ENCODE results near the gene SOX6. TPM values are rescaled to one million over a fixed set of nuclear protein-coding genes. Genes with fewer than 3 reads are reported as not detected.
A peak's percentile ranks its signal among the peaks of the same experiment; 100 is the strongest.

The SOX6 gene
- total and polyA plus RNA-seq, 12 donors = 0.71 to 13.9 (median 6.7) TPM

GRCh38 chr11:16240687-16241086 is 115.7 kb downstream of the SOX6 start:
- H3K4me3 ChIP-seq = no peak overlapping the region
- H3K27me3 ChIP-seq = no peaks in the 10 kb centered on the region
- no peak for TF ChIP-seq CTCF (IDR thresholded peaks at IDR 0.05)
- TF ChIP-seq POLR2A (IDR thresholded peaks at IDR 0.05) = no peak
- intact Hi-C loops (cut with DNase I) = no loop called here
- WGBS, 4 donors = 96 to 100% (median 99%) methylated on average over 1 of the region's 1 CpG
- no peaks in the 10 kb centered on the region for H3K4me1 ChIP-seq (replicated peaks in 1 of 2)
- DNase-seq = no peak
- H3K27ac ChIP-seq = no peak overlapping the region
- H3K36me3 ChIP-seq (replicated peaks in 1 of 2) = no peaks in the 10 kb centered on the region
- H3K9me3 ChIP-seq (replicated peaks in 1 of 3) = peaks cover 0 to 8% (median 0%) of the 10 kb centered on the region in 3 donors

GRCh38 chr11:16239141-16240105 is 116.9 kb downstream of the SOX6 start:
- TF ChIP-seq CTCF (IDR thresholded peaks at IDR 0.05) (no peak), POLR2A (IDR thresholded peaks at IDR 0.05) (no peak)
- H3K27ac ChIP-seq = no peak overlapping the region
- intact Hi-C loops (cut with DNase I) = no loop called here
- no peak for DNase-seq
- H3K36me3 ChIP-seq (replicated peaks in 1 of 2) = no peaks in the 10 kb centered on the region
- no peaks in the 10 kb centered on the region for H3K4me1 ChIP-seq (replicated peaks in 1 of 2)
- 47 to 60% (median 55%) methylated on average over 7 of the region's 7 CpGs for WGBS, 4 donors
- no peaks in the 10 kb centered on the region for H3K27me3 ChIP-seq
- H3K4me3 ChIP-seq = no peak overlapping the region
- H3K9me3 ChIP-seq (replicated peaks in 1 of 3) = no peaks in the 10 kb centered on the region

GRCh38 chr11:16226245-16226644 is 130.1 kb downstream of the SOX6 start:
- no peaks in the 10 kb centered on the region for H3K4me1 ChIP-seq (replicated peaks in 1 of 2)
- no peaks in the 10 kb centered on the region for H3K36me3 ChIP-seq (replicated peaks in 1 of 2)
- no peak overlapping the region for H3K4me3 ChIP-seq
- no peak for TF ChIP-seq CTCF (IDR thresholded peaks at IDR 0.05)
- no peak for TF ChIP-seq POLR2A (IDR thresholded peaks at IDR 0.05)
- peak in 6 of 7 donors; percentile 22 to 61 (median 30) for DNase-seq
- no peaks in the 10 kb centered on the region for H3K9me3 ChIP-seq (replicated peaks in 1 of 3)
- WGBS, 4 donors = 43 to 73% (median 68%) methylated on average over 3 of the region's 3 CpGs
- no peaks in the 10 kb centered on the region for H3K27me3 ChIP-seq
- intact Hi-C loops (cut with DNase I) = no loop called here
- no peak overlapping the region for H3K27ac ChIP-seq

- no peak for DNase-seq
- intact Hi-C loops (cut with DNase I) = no loop called here
These were observed 130.7 kb downstream of the SOX6 start for GRCh38 chr11:16225623-16226022.

More at GRCh38 chr11:16225623-16226022, 130.7 kb downstream of the SOX6 start:
- H3K4me1 ChIP-seq (replicated peaks in 1 of 2) = no peaks in the 10 kb centered on the region
- H3K27ac ChIP-seq = no peak overlapping the region
- 74 to 87% (median 82%) methylated on average over 1 of the region's 1 CpG for WGBS, 4 donors
- no peak for TF ChIP-seq CTCF (IDR thresholded peaks at IDR 0.05)
- no peak for TF ChIP-seq POLR2A (IDR thresholded peaks at IDR 0.05)
- H3K9me3 ChIP-seq (replicated peaks in 1 of 3) = no peaks in the 10 kb centered on the region
- no peaks in the 10 kb centered on the region for H3K27me3 ChIP-seq
- no peak overlapping the region for H3K4me3 ChIP-seq
- no peaks in the 10 kb centered on the region for H3K36me3 ChIP-seq (replicated peaks in 1 of 2)
